ENCODE measurements around the gene APBB2. TPM values are rescaled to one million over a fixed set of nuclear protein-coding genes. Genes with fewer than 3 reads are reported as not detected.

The APBB2 gene
- total RNA-seq, 2 donors from 2014 or later, result 134 to 137 TPM

DNA sequence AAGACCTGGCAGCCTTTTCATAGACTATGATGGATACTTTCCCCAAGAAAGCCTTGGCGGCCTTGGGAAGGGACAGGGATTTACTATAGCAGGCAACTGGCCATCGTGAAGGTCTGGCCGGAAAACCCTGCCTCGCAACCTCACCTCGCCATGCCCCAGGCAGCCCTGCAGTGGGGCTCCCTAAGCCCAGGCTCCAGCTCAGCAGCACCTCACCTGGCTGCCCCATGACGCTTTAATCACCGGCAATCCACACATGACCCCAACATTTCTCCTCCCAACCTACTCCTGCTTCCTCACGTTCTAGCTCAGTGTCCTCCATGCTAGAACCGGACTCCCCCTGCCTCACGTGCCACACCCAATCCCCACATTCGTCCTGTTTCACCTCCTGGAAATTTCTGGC lies 382.2 kb downstream of the APBB2 start:
- Histone ChIP-seq H3K36me3 (peaks cover 32% of the 10 kb centered on the region), H3K4me1 (ENCODE audit: control insufficient read depth in 1 of 2, low read depth in 2 of 2) (peaks cover 0 to 7% of the 10 kb centered on the region in 2 donors), H3K4me3 (no peak overlapping the region), H3K9me3 (no peaks in the 10 kb centered on the region), H3K27ac (no peak overlapping the region), H3K27me3 (replicated peaks; ENCODE audit: insufficient read depth) (no peaks in the 10 kb centered on the region)
- DNase-seq (ENCODE audit: low spot score) (no peak), ATAC-seq (ENCODE audit: insufficient number of reproducible peaks, low FRiP score, low read depth) (no peak)
- no peak for TF ChIP-seq CTCF (IDR thresholded peaks at IDR 0.05)

GRCh38 chr4:40831146-40831907 lies 383.0 kb downstream of the APBB2 start:
- no peak for TF ChIP-seq CTCF (IDR thresholded peaks at IDR 0.05)
- ATAC-seq (ENCODE audit: insufficient number of reproducible peaks, low FRiP score, low read depth) (no peak), DNase-seq (ENCODE audit: low spot score) (no peak)
- Histone ChIP-seq H3K9me3 (no peaks in the 10 kb centered on the region), H3K27ac (no peak overlapping the region), H3K36me3 (peaks cover 37% of the 10 kb centered on the region), H3K4me1 (ENCODE audit: control insufficient read depth in 1 of 2, low read depth in 2 of 2) (no peaks in the 10 kb centered on the region), H3K4me3 (no peak overlapping the region), H3K27me3 (replicated peaks; ENCODE audit: insufficient read depth) (no peaks in the 10 kb centered on the region)

DNA sequence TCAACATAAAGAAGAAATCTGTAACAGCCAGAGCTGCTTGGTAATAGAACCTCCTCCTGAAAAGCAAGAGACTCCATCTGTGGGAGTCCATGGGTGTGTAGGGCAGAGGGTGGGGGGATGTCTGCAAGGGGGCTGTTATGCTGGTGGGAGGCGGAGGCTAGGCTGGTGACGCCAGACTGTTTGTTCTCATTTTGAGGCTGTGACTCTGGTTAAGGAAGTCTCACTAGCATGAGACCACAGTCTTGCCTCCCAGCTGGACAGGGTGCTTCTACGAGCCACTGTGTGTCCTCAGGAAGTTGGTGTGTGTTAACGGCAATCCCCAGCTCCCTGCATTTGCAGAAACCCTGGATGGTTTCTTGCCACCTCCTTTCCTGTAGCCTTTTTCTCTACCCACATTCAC lies 384.8 kb downstream of the APBB2 start:
- Histone ChIP-seq H3K36me3 (peaks cover 48% of the 10 kb centered on the region), H3K4me1 (ENCODE audit: control insufficient read depth in 1 of 2, low read depth in 2 of 2) (no peaks in the 10 kb centered on the region), H3K27me3 (replicated peaks; ENCODE audit: insufficient read depth) (no peaks in the 10 kb centered on the region), H3K4me3 (no peak overlapping the region), H3K27ac (no peak overlapping the region), H3K9me3 (no peaks in the 10 kb centered on the region)
- ATAC-seq (ENCODE audit: insufficient number of reproducible peaks, low FRiP score, low read depth) (no peak), DNase-seq (ENCODE audit: low spot score) (no peak)
- TF ChIP-seq CTCF (IDR thresholded peaks at IDR 0.05), result no peak

GRCh38 chr4:40828661-40829060 lies 385.7 kb downstream of the APBB2 start:
- Histone ChIP-seq H3K27me3 (replicated peaks; ENCODE audit: insufficient read depth) (no peaks in the 10 kb centered on the region), H3K4me1 (ENCODE audit: control insufficient read depth in 1 of 2, low read depth in 2 of 2) (no peaks in the 10 kb centered on the region), H3K27ac (no peak overlapping the region), H3K36me3 (peaks cover 48% of the 10 kb centered on the region), H3K9me3 (no peaks in the 10 kb centered on the region), H3K4me3 (no peak overlapping the region)
- no peak for DNase-seq (ENCODE audit: low spot score)
- no peak for TF ChIP-seq CTCF (IDR thresholded peaks at IDR 0.05)
- ATAC-seq (ENCODE audit: insufficient number of reproducible peaks, low FRiP score, low read depth), result no peak

GRCh38 chr4:40827758-40828157 lies 386.6 kb downstream of the APBB2 start:
- H3K27ac ChIP-seq, result no peak overlapping the region
- no peaks in the 10 kb centered on the region for H3K4me1 ChIP-seq (ENCODE audit: control insufficient read depth in 1 of 2, low read depth in 2 of 2)
- H3K36me3 ChIP-seq, result peaks cover 55% of the 10 kb centered on the region
- no peak for DNase-seq (ENCODE audit: low spot score)
- H3K9me3 ChIP-seq, result no peaks in the 10 kb centered on the region
- no peak overlapping the region for H3K4me3 ChIP-seq
- no peaks in the 10 kb centered on the region for H3K27me3 ChIP-seq (replicated peaks; ENCODE audit: insufficient read depth)
- TF ChIP-seq CTCF (IDR thresholded peaks at IDR 0.05), result no peak
- no peak for ATAC-seq (ENCODE audit: insufficient number of reproducible peaks, low FRiP score, low read depth)
